Measurements from ENCODE around the gene HS1BP3.

Gene HS1BP3

DNA sequence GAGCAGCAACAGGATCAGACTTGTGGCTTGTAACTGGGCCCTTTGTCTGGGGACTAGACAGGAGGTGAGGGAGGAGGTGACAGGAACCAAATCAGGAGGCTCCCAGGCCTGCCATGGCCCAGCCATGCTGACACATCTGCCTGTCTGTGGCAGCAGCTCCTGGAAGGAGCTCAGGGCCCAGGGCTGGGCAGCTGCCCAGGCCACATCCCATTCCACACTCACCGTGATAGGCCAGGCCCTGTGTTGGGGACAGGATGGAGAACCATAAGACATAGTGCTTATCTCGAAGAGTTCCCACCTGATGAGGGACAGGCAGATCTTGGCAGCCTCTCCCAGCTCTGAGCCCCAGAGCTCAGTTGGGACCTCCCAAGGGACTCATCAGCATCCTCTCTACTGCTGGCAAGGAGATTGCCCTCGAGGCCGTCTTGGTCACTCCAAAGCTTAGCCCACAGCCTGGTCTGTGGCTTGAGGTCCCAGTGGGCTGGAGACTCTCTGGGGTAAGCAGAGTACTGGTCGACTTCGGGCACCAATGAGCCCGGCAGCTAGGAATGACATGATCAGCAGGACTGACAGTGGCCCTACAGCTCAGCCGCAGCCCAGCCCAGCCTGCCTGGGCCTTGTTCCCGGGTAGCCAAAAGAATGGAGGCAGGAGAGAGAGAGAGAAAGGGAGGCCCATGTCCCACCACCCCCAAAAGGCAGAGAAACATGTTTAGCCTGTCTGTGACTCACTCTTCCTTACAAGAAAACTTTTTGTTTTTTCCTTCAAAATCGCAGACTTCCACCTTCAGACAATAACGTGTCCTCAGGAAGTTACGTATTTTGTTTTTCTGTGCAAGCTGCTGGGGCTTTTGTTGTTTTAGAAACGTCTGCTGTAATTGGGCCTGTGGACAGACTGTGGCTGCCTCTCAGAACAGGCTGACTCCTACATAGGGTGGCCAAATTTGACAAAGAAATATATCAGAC, 82.1 kb downstream of the HS1BP3 start:
- no peak for DNase-seq

DNA sequence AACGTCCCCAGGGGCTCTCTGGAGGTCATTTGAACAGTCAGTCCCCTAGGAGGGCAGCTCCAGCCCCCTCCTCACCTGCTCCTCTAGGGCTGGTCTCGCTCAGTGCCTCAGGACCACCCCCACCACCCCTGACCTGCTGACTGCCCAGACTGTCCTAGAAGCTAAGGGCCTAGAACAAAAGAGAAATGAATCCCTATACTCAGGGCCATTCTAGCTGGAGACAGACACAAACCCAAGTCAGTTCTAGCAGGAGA, 83.0 kb downstream of the HS1BP3 start:
- no peak for DNase-seq
